Activated B cell treated with CpG ODN at 0.5 μM for 24 hours (primary cell): ENCODE data around the gene STX5. TPM values are rescaled to one million over a fixed set of nuclear protein-coding genes. Genes with fewer than 3 reads are reported as not detected.

Experiments
- ATAC-seq: fragments of 200-7000 bp; cut with Tn5 transposase; one replicate; pipeline ENCODE4 v1.10.0; 2021; ENCODE audit warnings: low read depth, mild to moderate bottlenecking, moderate library complexity
- CTCF ChIA-PET: fragments of 350-600 bp; sonication (Branson Sonifier 250); formaldehyde crosslinking; loops from one replicate; lab custom pipeline; 2021; ENCODE audit warnings: antibody characterized with exemption; lab: Charles Lee
- POLR2A ChIA-PET: fragments of 350-600 bp; sonication (Branson Sonifier 250); formaldehyde crosslinking; loops from one replicate; lab custom pipeline; 2021; ENCODE audit warnings: antibody characterized with exemption; lab: Charles Lee
- DNase-seq: peaks from one replicate; pipeline ENCODE4 v3.0.0; 2022
- H3K27ac Mint-ChIP-seq: one replicate; pipeline ENCODE4 v1.8.0; 2020; ENCODE audit warnings: mixed read lengths
- H3K27me3 Mint-ChIP-seq: one replicate; pipeline ENCODE4 v1.8.0; 2021; ENCODE audit warnings: mixed read lengths
- H3K36me3 Mint-ChIP-seq: one replicate; pipeline ENCODE4 v1.8.0; 2021; ENCODE audit warnings: low read depth, mixed read lengths
- H3K4me1 Mint-ChIP-seq: one replicate; pipeline ENCODE4 v1.8.0; 2021; ENCODE audit warnings: mixed read lengths
- H3K4me3 Mint-ChIP-seq: one replicate; pipeline ENCODE4 v1.8.0; 2020; ENCODE audit warnings: mild to moderate bottlenecking, mixed read lengths
- H3K9me3 Mint-ChIP-seq: one replicate; pipeline ENCODE4 v1.8.0; 2020; ENCODE audit warnings: mixed read lengths
- intact Hi-C: fragments of 100-400 bp; cut with micrococcal nuclease; formaldehyde crosslinking; loops from one replicate; pipeline ENCODE4 v1.15.1; 2024
- total RNA-seq: library from RNA; stranded (reverse); gene quantifications from 2 replicates; pipeline ENCODE4 v1.2.3, GENCODE V29; 2022
- TF ChIP-seq, protein P1 (sequence below): fragments of 200-600 bp; IDR thresholded peaks from one replicate; pipeline ENCODE4 v1.8.0; 2022; ENCODE audit warnings: antibody characterized with exemption, mild to moderate bottlenecking

The STX5 gene
- total RNA-seq, 1 donor from 2014 or later, result 71.5 TPM

DNA sequence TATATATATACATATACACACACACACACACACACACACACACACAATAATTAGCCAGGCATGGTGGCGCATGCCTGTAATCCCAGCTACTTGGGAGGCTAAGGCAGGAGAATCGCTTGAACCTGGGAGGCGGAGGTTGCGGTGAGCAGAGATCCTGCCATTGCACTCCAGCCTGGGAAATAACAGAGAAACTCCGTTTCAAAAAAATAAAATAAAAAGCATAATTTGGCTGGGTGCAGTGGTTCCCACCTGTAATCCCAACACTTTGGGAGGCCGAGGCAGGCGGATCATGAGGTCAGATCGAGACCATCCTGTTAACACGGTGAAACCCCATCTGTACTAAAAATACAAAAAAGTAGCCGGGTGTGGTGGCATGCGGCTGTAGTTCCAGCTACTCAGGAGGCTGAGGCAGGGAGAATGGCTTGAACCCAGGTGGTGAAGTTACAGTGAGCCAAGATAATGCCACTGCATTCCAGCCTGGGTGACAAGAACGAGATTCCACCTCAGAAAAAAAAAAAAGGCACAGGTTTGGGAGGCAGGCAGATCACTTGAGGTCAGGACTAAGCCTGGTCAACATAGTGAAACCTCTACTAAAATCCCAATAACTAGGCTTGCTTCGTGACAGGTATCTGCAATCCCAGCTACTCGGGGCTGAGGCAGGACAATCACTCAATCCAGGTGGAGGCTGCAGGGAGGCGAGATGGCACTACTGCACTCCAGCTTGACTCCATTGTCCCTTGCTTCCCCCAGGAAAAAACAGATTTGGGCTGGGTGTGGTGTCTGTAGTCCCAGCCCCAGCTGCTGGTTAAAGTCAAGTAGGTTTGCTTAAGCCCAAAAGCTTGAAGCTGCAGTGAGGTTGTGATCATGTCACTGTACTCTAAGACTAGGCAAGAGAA, 19.3 kb upstream of the STX5 start:
- peaks cover 52% of the 10 kb centered on the region for H3K36me3 Mint-ChIP-seq
- DNase-seq (no peak), ATAC-seq (no peak)
- H3K27ac Mint-ChIP-seq, result peak overlapping the region; percentile 68
- POLR2A ChIA-PET, result interaction anchor here (0.6 to 10.5 kb wide), 18 partner anchors 8 to 1363 kb away, joined by 3 to 597 read pairs (median 4); partner anchors contain the start of genes HNRNPUL2, SLC3A2, STX5 and TEX54
- TF ChIP-seq, protein P1, sequence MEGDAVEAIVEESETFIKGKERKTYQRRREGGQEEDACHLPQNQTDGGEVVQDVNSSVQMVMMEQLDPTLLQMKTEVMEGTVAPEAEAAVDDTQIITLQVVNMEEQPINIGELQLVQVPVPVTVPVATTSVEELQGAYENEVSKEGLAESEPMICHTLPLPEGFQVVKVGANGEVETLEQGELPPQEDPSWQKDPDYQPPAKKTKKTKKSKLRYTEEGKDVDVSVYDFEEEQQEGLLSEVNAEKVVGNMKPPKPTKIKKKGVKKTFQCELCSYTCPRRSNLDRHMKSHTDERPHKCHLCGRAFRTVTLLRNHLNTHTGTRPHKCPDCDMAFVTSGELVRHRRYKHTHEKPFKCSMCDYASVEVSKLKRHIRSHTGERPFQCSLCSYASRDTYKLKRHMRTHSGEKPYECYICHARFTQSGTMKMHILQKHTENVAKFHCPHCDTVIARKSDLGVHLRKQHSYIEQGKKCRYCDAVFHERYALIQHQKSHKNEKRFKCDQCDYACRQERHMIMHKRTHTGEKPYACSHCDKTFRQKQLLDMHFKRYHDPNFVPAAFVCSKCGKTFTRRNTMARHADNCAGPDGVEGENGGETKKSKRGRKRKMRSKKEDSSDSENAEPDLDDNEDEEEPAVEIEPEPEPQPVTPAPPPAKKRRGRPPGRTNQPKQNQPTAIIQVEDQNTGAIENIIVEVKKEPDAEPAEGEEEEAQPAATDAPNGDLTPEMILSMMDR, result no peak
- H3K4me3 Mint-ChIP-seq, result peak overlapping the region; percentile 25
- no peaks in the 10 kb centered on the region for H3K9me3 Mint-ChIP-seq
- CTCF ChIA-PET, result interaction anchor here (0.9 to 1.4 kb wide), 4 partner anchors 9 to 65 kb away, joined by 3 to 4 read pairs (median 4); partner anchors contain the start of gene SLC3A2
- no peaks in the 10 kb centered on the region for H3K27me3 Mint-ChIP-seq
- H3K4me1 Mint-ChIP-seq, result peaks cover 54% of the 10 kb centered on the region
- intact Hi-C loops, result no loop called here

DNA sequence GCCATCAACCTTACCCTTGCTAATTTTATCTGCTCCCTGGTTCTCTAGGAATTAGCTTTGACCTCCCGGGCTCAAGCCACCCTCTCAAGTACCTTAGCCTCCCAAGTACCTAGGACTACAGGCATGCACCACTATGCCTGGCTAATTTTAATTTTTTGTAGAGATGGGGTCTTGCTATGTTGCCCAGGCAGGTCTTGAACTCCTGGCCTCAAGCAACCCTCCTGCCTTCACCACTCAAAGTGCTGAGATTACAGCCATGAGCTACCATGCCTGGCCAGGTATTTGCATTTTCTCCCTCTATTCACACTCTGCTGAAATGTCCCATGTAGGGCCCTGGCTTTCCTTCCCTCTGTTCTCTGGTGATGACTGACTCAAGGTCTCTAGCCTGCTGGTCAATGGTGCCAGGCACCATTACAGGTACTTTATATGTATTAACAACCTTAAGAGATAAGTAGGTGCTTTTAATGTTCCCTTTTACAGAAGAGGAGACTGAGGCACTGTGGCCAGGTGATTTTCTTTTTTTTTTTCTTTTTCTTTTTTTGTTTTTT, 16.0 kb upstream of the STX5 start:
- TF ChIP-seq, protein P1, result no peak
- ChIA-PET CTCF (no interaction called here), POLR2A (interaction anchor here (0.7 to 10.5 kb wide), 4 partner anchors 4 to 226 kb away, joined by 3 to 597 read pairs (median 300); partner anchors contain the start of genes B3GAT3 and WDR74)
- intact Hi-C loops, result no loop called here
- H3K27ac Mint-ChIP-seq, result no peak overlapping the region
- ATAC-seq (no peak), DNase-seq (no peak)
- peaks cover 19% of the 10 kb centered on the region for H3K36me3 Mint-ChIP-seq
- peaks cover 26% of the 10 kb centered on the region for H3K4me1 Mint-ChIP-seq
- no peaks in the 10 kb centered on the region for H3K27me3 Mint-ChIP-seq
- no peak overlapping the region for H3K4me3 Mint-ChIP-seq
- no peaks in the 10 kb centered on the region for H3K9me3 Mint-ChIP-seq

DNA sequence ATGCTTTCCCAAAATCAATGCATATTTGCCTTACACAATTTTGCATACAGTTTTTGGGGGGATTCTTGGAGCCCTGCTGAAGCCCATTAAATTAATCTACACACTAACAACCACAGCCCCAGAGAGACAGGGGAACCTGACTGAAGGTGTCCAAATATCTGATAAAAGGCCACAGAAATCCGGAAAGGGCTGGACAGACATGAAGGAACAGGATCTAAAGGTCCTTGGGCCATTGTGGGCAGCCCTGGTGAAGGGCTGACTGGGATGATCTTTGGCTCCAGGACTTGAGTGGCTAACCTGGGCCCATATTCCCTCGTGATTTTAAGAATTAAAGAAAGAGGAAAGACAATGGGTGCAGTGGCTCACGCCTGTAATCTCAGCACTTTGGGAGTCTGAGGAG, 14.3 kb upstream of the STX5 start:
- H3K27me3 Mint-ChIP-seq, result no peaks in the 10 kb centered on the region
- DNase-seq (no peak), ATAC-seq (no peak)
- CTCF ChIA-PET, result no interaction called here
- intact Hi-C loops, result no loop called here
- H3K9me3 Mint-ChIP-seq, result no peaks in the 10 kb centered on the region
- peaks cover 2% of the 10 kb centered on the region for H3K36me3 Mint-ChIP-seq
- TF ChIP-seq, protein P1, result no peak
- H3K27ac Mint-ChIP-seq, result no peak overlapping the region
- POLR2A ChIA-PET, result interaction anchor here (0.6 to 9.5 kb wide), 4 partner anchors 7 to 89 kb away, joined by 3 to 597 read pairs (median 6); partner anchors contain the start of gene POLR2G
- H3K4me1 Mint-ChIP-seq, result peaks cover 9% of the 10 kb centered on the region
- H3K4me3 Mint-ChIP-seq, result no peak overlapping the region

DNA sequence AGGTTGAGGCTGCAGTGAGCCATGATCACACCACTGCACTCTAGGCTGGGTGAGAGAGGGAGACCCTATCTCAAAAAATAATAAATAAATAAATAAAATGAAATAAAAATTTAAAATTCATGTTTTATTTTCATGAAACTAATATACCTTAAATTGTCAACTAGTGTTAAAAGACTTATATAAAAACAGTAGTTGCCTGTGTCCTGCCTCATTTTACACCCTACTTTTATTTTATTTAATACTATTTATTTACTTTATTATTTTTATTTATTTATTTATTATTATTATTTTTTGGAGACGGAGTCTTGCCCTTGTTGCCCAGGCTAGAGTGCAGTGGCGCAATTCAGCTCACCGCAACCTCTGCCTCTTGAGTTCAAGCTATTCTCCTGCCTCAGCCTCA, 12.3 kb upstream of the STX5 start:
- Mint-ChIP-seq H3K36me3 (peaks cover 7% of the 10 kb centered on the region), H3K4me1 (peaks cover 15% of the 10 kb centered on the region), H3K9me3 (no peaks in the 10 kb centered on the region), H3K27ac (no peak overlapping the region), H3K4me3 (no peak overlapping the region), H3K27me3 (no peaks in the 10 kb centered on the region)
- DNase-seq (no peak), ATAC-seq (no peak)
- TF ChIP-seq, protein P1, result no peak
- intact Hi-C loops, result loop anchor here (5.0 kb wide), 3 partner anchors 172 to 287 kb away; partner anchors contain the start of genes EML3, LBHD1, ROM1 and UQCC3
- ChIA-PET CTCF (no interaction called here), POLR2A (interaction anchor here (0.7 to 9.5 kb wide), 5 partner anchors 9 to 136 kb away, joined by 3 to 597 read pairs (median 110); partner anchors contain the start of genes BSCL2, GNG3, SLC3A2 and STX5)
